SW480 (cell line): ENCODE results near the gene PLEKHJ1.

Source experiments
- DNase-seq: peaks from one replicate; pipeline ENCODE4 v3.0.0-alpha.2; 2016; ENCODE audit warnings: low spot score

Gene PLEKHJ1

GRCh38 chr19:2249010-2249866, 13.1 kb upstream of the PLEKHJ1 start, which contains the start of gene AMH:
Gene AMH (plus strand): TSS chr19:2249323. CDS start chr19:2249333, 10 bp downstream.
- no peak for DNase-seq

GRCh38 chr19:2248136-2249009, 12.2 kb upstream of the PLEKHJ1 start:
- no peak for DNase-seq

GRCh38 chr19:2247433-2248101, 11.4 kb upstream of the PLEKHJ1 start:
- no peak for DNase-seq

- no peak for DNase-seq
Observed at GRCh38 chr19:2246801-2247361, 10.8 kb upstream of the PLEKHJ1 start.

- no peak for DNase-seq
Observed at GRCh38 chr19:2246014-2246620, 10.0 kb upstream of the PLEKHJ1 start.

- no peak for DNase-seq
Observed at GRCh38 chr19:2245273-2245672, 9.1 kb upstream of the PLEKHJ1 start.

- DNase-seq = no peak
Observed at GRCh38 chr19:2244486-2244885, 8.4 kb upstream of the PLEKHJ1 start.

- DNase-seq = no peak
Observed at GRCh38 chr19:2244125-2244411, 7.9 kb upstream of the PLEKHJ1 start.

- DNase-seq = no peak
Observed at GRCh38 chr19:2243274-2244124, 7.4 kb upstream of the PLEKHJ1 start.

- DNase-seq = no peak
Observed at GRCh38 chr19:2242816-2243215, 6.7 kb upstream of the PLEKHJ1 start.

GRCh38 chr19:2242092-2242537, 6.0 kb upstream of the PLEKHJ1 start:
- DNase-seq = no peak

GRCh38 chr19:2240881-2241760, 5.0 kb upstream of the PLEKHJ1 start:
- DNase-seq = no peak

- no peak for DNase-seq
Observed at GRCh38 chr19:2239771-2240770, 3.9 kb upstream of the PLEKHJ1 start.

- no peak for DNase-seq
Observed at GRCh38 chr19:2239173-2239572, 3.0 kb upstream of the PLEKHJ1 start.

GRCh38 chr19:2237869-2238153, 1.7 kb upstream of the PLEKHJ1 start:
- DNase-seq = no peak

- no peak for DNase-seq
Observed at GRCh38 chr19:2237051-2237868, 1.1 kb upstream of the PLEKHJ1 start.

- DNase-seq = no peak
Observed at GRCh38 chr19:2236064-2236313, 140 bp downstream of the PLEKHJ1 start.

- DNase-seq = peak; percentile 48
Observed at GRCh38 chr19:2235381-2236063, 607 bp downstream of the PLEKHJ1 start.
